Fibroblast of mammary gland (primary cell): ENCODE measurements around the gene CDYL2.

Source experiments
- DNase-seq: peaks from one replicate; pipeline ENCODE4 v3.0.0-alpha.2; 2010; ENCODE audit warnings: low read depth
- H3K4me3 ChIP-seq: 2 replicates; pipeline ENCODE4 v1.5.1; 2011; ENCODE audit warnings: low read depth, mild to moderate bottlenecking, low read length, moderate library complexity; ENCODE audit not compliant: control insufficient read depth
- CTCF ChIP-seq: conservative IDR thresholded peaks from 2 replicates; pipeline ENCODE4 v1.5.1; 2011; ENCODE audit warnings: low read depth, low read length, inconsistent platforms; ENCODE audit not compliant: control insufficient read depth, insufficient read depth

Gene CDYL2

GRCh38 chr16:80684136-80684765 lies 120.1 kb downstream of the CDYL2 start:
- H3K4me3 ChIP-seq, result no peak overlapping the region
- no peak for DNase-seq
- TF ChIP-seq CTCF, result no peak

- DNase-seq, result no peak
- TF ChIP-seq CTCF, result no peak
- no peak overlapping the region for H3K4me3 ChIP-seq
These were observed 120.8 kb downstream of the CDYL2 start for GRCh38 chr16:80683646-80684045.

- H3K4me3 ChIP-seq, result no peak overlapping the region
- peak; percentile 57 for DNase-seq
- TF ChIP-seq CTCF, result no peak
These were observed 121.9 kb downstream of the CDYL2 start for GRCh38 chr16:80682421-80683070.

GRCh38 chr16:80681436-80681835 lies 123.0 kb downstream of the CDYL2 start:
- DNase-seq, result no peak
- TF ChIP-seq CTCF, result no peak
- no peak overlapping the region for H3K4me3 ChIP-seq

GRCh38 chr16:80680839-80681238 lies 123.6 kb downstream of the CDYL2 start:
- DNase-seq, result no peak
- no peak overlapping the region for H3K4me3 ChIP-seq
- TF ChIP-seq CTCF, result no peak

- DNase-seq, result no peak
- no peak for TF ChIP-seq CTCF
- no peak overlapping the region for H3K4me3 ChIP-seq
These were observed 124.4 kb downstream of the CDYL2 start for GRCh38 chr16:80680046-80680445.
